ENCODE measurements around the gene CLDND1. TPM values are rescaled to one million over a fixed set of nuclear protein-coding genes. Genes with fewer than 3 reads are reported as not detected.

Gene CLDND1
- polyA plus RNA-seq, 1 donor from 2014 or later = 39.8 TPM

Other genes starting within 250 kb of the CLDND1 start
- not detected for gene OR5H2, start 240.4 kb downstream of the CLDND1 start, polyA plus RNA-seq
- not detected for gene OR5K4, start 169.0 kb downstream of the CLDND1 start, polyA plus RNA-seq
- not detected for gene OR5K3, start 132.2 kb downstream of the CLDND1 start, polyA plus RNA-seq
- gene OR5K1, start 59.7 kb downstream of the CLDND1 start, polyA plus RNA-seq = not detected
- not detected for gene OR5K2, start 25.2 kb downstream of the CLDND1 start, polyA plus RNA-seq
- 3.1 TPM for gene GPR15, start 9.1 kb upstream of the CLDND1 start, polyA plus RNA-seq
- gene CPOX, start 70.7 kb upstream of the CLDND1 start, polyA plus RNA-seq = 5.7 TPM
- gene ST3GAL6, start 240.4 kb upstream of the CLDND1 start, polyA plus RNA-seq = not detected